SJCRH30 (cell line): Measurements from ENCODE around the gene ATP13A3. TPM values are rescaled to one million over a fixed set of nuclear protein-coding genes. Genes with fewer than 3 reads are reported as not detected.
A peak's percentile ranks its signal among the peaks of the same experiment; 100 is the strongest.
"Not testable (repeated sequence)": the region's sequence is repeated elsewhere in the genome, so short reads cannot be mapped to it uniquely, and the experiment has no call there.

ENCODE experiments used
- DNase-seq, 2 experiments: peaks; one replicate each; pipeline ENCODE4 v3.0.0-alpha.2; 2015 to 2020
- H3K27ac ChIP-seq: fragments of 250-450 bp; sonication (Bioruptor Pico); 2 replicates; pipeline ENCODE4 v1.5.1; 2020; ENCODE audit warnings: mild to moderate bottlenecking, moderate library complexity
- H3K27me3 ChIP-seq: fragments of 250-450 bp; sonication (Bioruptor Pico); 2 replicates; pipeline ENCODE4 v1.5.1; 2020; ENCODE audit warnings: mild to moderate bottlenecking, moderate library complexity
- H3K36me3 ChIP-seq: fragments of 250-450 bp; sonication (Bioruptor Pico); 2 replicates; pipeline ENCODE4 v1.5.1; 2020; ENCODE audit warnings: mild to moderate bottlenecking, moderate library complexity
- H3K4me1 ChIP-seq: fragments of 250-450 bp; sonication (Bioruptor Pico); 2 replicates; pipeline ENCODE4 v1.5.1; 2020; ENCODE audit warnings: mild to moderate bottlenecking, moderate library complexity
- H3K4me3 ChIP-seq: fragments of 250-450 bp; sonication (Bioruptor Pico); 2 replicates; pipeline ENCODE4 v1.5.1; 2020; ENCODE audit warnings: mild to moderate bottlenecking, moderate library complexity
- H3K9me3 ChIP-seq: fragments of 250-450 bp; sonication (Bioruptor Pico); replicated peaks from 2 replicates; pipeline ENCODE4 v1.5.1; 2020; ENCODE audit warnings: mild to moderate bottlenecking, moderate library complexity
- total RNA-seq: library from RNA; depleted of rRNA; stranded (reverse); fragments of >200 nt; shearing (Covaris generic); gene quantifications from 2 replicates; pipeline ENCODE4 v1.2.3, GENCODE V29; 2014

Gene ATP13A3
- total RNA-seq, 1 experiment from 2014 or later: 155 TPM

- H3K36me3 ChIP-seq: no peaks in the 10 kb centered on the region
- no peaks in the 10 kb centered on the region for H3K27me3 ChIP-seq
- no peak overlapping the region for H3K4me3 ChIP-seq
- no peak overlapping the region for H3K27ac ChIP-seq
- DNase-seq: no peak
- peaks cover 10% of the 10 kb centered on the region; the same call in 1 of the 2 replicates for H3K4me1 ChIP-seq
- H3K9me3 ChIP-seq: no peaks in the 10 kb centered on the region
These were observed 3.2 kb upstream of the ATP13A3 start for GRCh38 chr3:194489736-194490612.

DNA sequence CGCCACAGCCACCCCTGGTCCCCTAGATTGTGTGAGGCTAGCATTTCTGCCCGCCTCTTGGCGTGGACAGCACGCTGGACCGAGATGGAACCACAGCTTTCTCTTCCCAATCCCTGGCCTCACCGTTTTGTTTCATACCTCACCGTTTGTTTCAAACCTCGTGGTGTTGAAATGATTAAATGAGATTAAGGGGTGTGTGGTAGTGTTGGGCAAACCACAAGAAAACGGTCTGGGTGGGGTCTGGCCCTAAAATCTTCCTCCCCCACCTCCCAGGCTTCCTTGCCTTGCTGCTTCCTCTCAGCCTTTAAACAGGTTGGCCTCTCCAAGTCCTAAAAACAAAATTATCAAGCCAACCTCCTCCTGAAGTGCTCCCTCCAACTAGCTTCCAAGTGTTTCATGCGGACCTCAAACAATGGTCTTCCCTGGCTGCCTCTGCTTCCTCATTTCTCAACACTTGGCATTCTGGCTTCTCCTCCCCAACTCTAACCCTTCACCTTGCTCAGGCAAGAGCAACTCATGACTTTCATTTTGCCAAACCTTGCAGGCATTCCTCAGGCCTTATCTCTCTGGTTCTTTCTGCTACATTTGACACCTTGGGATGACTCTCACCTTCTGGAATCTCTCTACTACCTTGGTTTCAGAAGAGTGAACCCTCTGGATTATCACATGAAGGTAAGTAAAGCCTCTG lies 1.4 kb upstream of the ATP13A3 start:
- no peaks in the 10 kb centered on the region for H3K9me3 ChIP-seq
- peaks cover 6% of the 10 kb centered on the region; the same call in 1 of the 2 replicates for H3K4me1 ChIP-seq
- no peak overlapping the region for H3K27ac ChIP-seq
- no peaks in the 10 kb centered on the region for H3K27me3 ChIP-seq
- H3K4me3 ChIP-seq: no peak overlapping the region
- peaks cover 10% of the 10 kb centered on the region; the same call in 1 of the 2 replicates for H3K36me3 ChIP-seq
- DNase-seq: no peak

DNA sequence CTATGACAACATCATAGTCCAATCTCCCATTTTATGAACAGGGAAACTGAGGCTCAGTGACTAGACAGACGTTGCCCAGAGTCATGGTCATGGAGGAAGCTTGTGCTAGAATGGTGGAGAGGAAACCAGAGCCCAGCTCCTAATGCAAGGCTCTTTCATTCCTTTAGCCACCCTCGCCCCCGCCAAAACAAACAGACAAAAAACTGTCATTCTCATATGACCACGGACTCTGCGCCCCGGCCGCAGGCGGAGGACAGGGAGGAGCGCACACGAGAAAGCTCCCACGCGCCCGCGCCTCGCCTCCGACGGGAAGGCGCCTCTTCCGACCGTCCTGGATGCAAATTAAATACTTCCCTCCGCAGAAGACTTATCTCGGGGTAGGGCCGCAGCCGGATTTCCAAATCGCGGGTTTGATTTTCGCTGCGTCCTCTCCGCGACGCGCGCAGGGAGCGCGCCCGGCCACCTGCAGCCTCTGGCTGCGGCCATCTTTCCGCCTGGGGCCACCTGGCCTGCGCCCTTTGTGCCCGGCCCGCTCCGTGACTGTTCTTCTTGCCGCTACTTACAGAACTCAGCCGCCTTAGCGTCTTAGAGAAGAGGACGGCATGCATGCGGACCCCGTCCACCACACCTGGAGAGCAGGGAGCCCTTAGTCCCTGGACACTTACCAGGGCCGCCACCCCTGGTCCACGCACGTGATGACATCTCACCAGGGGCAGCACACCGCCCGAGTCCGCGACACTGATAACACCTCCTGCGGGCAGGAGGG lies 670 bp upstream of the ATP13A3 start:
- Histone ChIP-seq H3K4me3 (peak overlapping the region; percentile 90), H3K4me1 (peaks cover 6% of the 10 kb centered on the region; the same call in 1 of the 2 replicates), H3K9me3 (no peaks in the 10 kb centered on the region), H3K27ac (no peak overlapping the region), H3K36me3 (peaks cover 10% of the 10 kb centered on the region; the same call in 1 of the 2 replicates), H3K27me3 (no peaks in the 10 kb centered on the region)
- DNase-seq: no peak

GRCh38 chr3:194485881-194486539 lies 792 bp downstream of the ATP13A3 start:
- DNase-seq: peak; percentile 32 to 42
- Histone ChIP-seq H3K36me3 (peaks cover 14% of the 10 kb centered on the region), H3K27me3 (no peaks in the 10 kb centered on the region), H3K4me3 (peak overlapping the region; percentile 90), H3K9me3 (no peaks in the 10 kb centered on the region), H3K4me1 (peaks cover 12% of the 10 kb centered on the region), H3K27ac (peak overlapping the region; percentile 66)

DNA sequence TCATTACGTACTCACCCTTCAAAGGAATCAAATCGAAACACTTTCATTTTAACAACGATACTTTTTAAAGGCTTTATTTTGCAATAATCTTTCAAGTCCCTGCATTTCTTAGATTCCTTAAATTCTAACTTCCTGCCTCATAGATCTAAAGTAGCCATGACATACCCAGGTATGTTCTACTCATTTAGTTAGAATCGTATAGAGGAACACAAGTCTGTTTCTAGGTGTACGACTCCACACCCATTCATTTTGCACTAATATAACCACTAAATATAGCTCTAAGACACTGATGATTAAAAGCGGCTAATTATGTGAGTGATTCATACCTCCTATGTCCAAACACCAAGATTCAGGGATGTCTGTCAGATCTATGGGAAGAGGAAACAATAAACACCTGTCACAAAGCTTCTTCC lies 1.3 kb downstream of the ATP13A3 start:
- Histone ChIP-seq H3K4me1 (peaks cover 12% of the 10 kb centered on the region), H3K36me3 (peaks cover 14% of the 10 kb centered on the region), H3K4me3 (peak overlapping the region; percentile 90), H3K9me3 (no peaks in the 10 kb centered on the region), H3K27ac (peak overlapping the region; percentile 66), H3K27me3 (no peaks in the 10 kb centered on the region)
- DNase-seq: no peak

DNA sequence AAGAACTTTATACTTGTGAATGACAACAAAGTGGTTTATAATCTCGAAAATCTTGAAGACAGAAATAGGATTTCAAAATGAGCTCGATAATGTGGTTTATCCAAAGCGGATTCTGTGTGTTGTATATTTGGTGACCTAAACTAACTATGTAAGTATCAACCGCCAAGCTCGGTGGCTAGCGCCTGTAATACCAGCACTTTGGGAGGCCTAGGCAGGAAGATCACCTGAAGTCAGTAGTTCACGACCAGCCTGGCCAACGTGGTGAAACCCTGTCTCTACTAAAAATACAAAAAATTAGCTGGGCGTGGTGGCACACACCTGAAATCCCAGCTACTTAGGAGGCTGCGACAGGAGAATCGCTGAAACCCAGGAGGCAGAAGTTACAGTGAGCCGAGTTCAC lies 2.2 kb downstream of the ATP13A3 start:
- Histone ChIP-seq H3K4me3 (no peak overlapping the region), H3K27ac (no peak overlapping the region), H3K4me1 (peaks cover 12% of the 10 kb centered on the region), H3K27me3 (no peaks in the 10 kb centered on the region), H3K9me3 (no peaks in the 10 kb centered on the region), H3K36me3 (peaks cover 14% of the 10 kb centered on the region)
- DNase-seq: no peak

DNA sequence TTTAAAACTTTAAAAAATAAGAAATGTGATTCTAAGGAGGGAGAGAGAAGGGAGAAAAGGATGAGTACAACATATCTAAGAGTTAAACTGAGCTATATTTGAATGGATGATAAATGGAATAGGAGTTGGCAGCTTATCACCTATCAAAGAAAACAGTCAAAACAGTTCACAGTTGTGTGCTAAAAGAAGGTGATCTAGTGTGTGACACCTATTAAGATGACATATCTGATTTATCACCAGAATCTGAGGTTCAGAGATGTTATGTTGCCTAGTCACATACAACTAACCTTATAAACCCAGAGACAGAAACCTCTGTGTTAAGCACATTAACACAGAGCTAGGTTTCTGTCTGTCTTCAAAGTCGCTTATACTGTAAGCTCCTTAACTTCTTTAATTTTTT lies 3.0 kb downstream of the ATP13A3 start:
- peaks cover 14% of the 10 kb centered on the region for H3K36me3 ChIP-seq
- no peaks in the 10 kb centered on the region for H3K27me3 ChIP-seq
- peaks cover 9% of the 10 kb centered on the region; the same call in 1 of the 2 replicates for H3K4me1 ChIP-seq
- H3K27ac ChIP-seq: no peak overlapping the region
- H3K9me3 ChIP-seq: no peaks in the 10 kb centered on the region
- DNase-seq: no peak
- H3K4me3 ChIP-seq: no peak overlapping the region

DNA sequence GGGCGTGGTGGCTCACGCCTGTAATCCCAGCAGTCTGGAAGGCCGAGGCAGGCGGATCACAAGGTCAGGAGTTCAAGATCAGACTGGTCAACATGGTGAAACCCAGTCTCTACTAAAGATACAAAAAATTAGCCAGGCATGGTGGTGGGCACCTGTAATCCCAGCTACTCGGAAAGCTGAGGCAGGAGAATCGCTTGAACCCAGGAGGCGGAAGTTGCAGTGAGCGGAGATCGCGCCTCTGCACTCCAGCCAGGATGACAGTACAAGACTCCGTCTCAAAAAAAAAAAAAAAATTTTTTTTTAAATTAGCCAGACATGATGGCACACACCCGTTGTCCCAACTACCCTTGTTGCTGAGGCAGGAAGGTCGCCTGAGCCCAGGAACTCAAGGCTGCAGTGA lies 4.0 kb downstream of the ATP13A3 start:
- peaks cover 23% of the 10 kb centered on the region for H3K36me3 ChIP-seq
- not testable (repeated sequence) for H3K9me3 ChIP-seq, H3K4me3 ChIP-seq, H3K27ac ChIP-seq, H3K4me1 ChIP-seq, DNase-seq, H3K27me3 ChIP-seq

DNA sequence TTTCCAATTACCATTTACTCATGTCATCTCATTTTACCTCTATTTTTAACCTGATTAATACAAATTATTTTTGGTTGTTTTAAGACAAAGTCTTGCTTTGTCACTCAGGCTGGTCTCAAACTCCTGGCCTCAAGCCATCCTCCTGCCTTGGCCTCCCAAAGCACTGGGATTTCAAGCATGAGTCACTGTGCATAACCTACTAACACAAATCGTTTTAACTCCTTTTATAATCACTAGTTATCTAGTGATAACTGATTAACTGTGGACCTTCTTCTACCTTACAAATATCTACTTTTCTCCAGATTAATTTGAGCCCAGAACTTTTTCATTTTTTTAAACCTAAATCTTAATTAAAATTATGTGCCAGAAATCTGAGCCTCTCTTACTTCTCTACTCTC lies 4.6 kb downstream of the ATP13A3 start:
- peaks cover 26% of the 10 kb centered on the region for H3K36me3 ChIP-seq
- DNase-seq: no peak
- no peak overlapping the region for H3K27ac ChIP-seq

DNA sequence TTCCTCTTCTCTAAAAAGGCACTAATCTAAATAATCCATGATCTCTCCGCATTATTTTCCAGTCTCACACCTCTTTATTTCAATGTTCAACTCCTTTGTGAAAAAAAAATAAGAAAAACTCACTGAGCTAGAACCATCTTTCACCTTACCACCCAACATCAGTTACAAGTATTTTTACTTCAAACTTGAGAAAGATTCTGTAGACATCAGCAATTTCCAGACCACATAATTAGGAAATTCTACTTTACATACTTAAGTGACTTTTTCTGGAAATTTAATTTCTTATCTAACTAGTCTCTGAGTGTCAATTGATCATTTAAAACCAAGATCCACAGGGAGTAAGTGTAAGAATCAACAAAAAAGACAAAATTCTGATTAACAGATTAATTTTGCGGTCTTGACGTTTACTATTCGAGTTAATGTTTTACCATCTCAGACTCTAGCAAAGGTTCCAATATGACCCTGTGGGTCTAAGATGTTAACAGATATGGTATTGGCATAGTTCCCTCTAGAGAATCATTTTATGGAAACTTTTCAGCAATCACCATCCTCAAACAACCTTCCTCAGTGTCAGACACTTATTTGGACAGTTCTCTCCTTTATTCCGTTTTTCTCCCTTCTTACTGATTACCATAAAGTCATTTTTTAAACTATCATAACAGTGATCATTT lies 5.1 kb downstream of the ATP13A3 start:
- DNase-seq: no peak
- no peak overlapping the region for H3K27ac ChIP-seq
- H3K36me3 ChIP-seq: peaks cover 26% of the 10 kb centered on the region
- no peak overlapping the region for H3K4me3 ChIP-seq
- no peaks in the 10 kb centered on the region for H3K9me3 ChIP-seq
- peaks cover 6% of the 10 kb centered on the region; the same call in 1 of the 2 replicates for H3K4me1 ChIP-seq
- no peaks in the 10 kb centered on the region for H3K27me3 ChIP-seq

More for the DNA sequence above, 4.6 kb downstream of the ATP13A3 start:
- Histone ChIP-seq H3K4me1 (peaks cover 6% of the 10 kb centered on the region; the same call in 1 of the 2 replicates), H3K9me3 (no peaks in the 10 kb centered on the region), H3K4me3 (no peak overlapping the region), H3K27me3 (no peaks in the 10 kb centered on the region)

- Histone ChIP-seq H3K27ac (no peak overlapping the region), H3K4me3 (no peak overlapping the region), H3K36me3 (peaks cover 26% of the 10 kb centered on the region), H3K9me3 (no peaks in the 10 kb centered on the region), H3K27me3 (no peaks in the 10 kb centered on the region), H3K4me1 (peaks cover 6% of the 10 kb centered on the region; the same call in 1 of the 2 replicates)
- no peak for DNase-seq
These were observed 5.7 kb downstream of the ATP13A3 start for GRCh38 chr3:194481103-194481502.

DNA sequence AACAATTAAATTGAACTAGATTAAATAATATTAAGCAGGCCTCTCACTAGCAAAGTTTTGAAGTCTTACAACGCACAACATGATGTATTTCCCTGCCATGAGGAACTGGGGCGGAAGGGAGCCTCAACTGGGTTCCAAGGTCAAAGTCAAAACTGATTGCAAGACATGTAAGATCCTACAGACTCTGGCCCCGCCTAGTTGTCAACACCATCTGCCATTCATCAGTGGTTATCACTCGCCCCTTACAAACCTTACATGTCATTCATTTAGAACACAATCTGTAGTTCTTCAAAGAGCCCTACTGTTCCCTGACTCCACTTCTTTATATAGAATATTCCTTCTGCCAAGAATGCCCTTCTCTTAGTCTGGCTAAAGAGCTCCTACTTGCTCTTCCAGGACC lies 10.0 kb downstream of the ATP13A3 start:
- Histone ChIP-seq H3K4me1 (peaks cover 6% of the 10 kb centered on the region; the same call in 1 of the 2 replicates), H3K27me3 (no peaks in the 10 kb centered on the region), H3K4me3 (no peak overlapping the region), H3K36me3 (peaks cover 17% of the 10 kb centered on the region), H3K27ac (no peak overlapping the region), H3K9me3 (no peaks in the 10 kb centered on the region)
- no peak for DNase-seq

GRCh38 chr3:194475978-194476377 lies 10.8 kb downstream of the ATP13A3 start:
- Histone ChIP-seq H3K27ac (no peak overlapping the region), H3K9me3 (no peaks in the 10 kb centered on the region), H3K4me1 (no peaks in the 10 kb centered on the region; the same call in 1 of the 2 replicates), H3K27me3 (no peaks in the 10 kb centered on the region), H3K36me3 (peaks cover 17% of the 10 kb centered on the region), H3K4me3 (no peak overlapping the region)
- DNase-seq: no peak
